Activated CD4-positive, alpha-beta memory T cell treated with anti-CD3 and anti-CD28 coated beads for 36 hours (primary cell): ENCODE measurements around the gene DCPS. TPM values are rescaled to one million over a fixed set of nuclear protein-coding genes. Genes with fewer than 3 reads are reported as not detected.

Experiments
- CTCF ChIA-PET: fragments of 350-600 bp; sonication (Branson Sonifier 250); formaldehyde crosslinking; loops from one replicate; lab custom pipeline; 2021; ENCODE audit warnings: antibody characterized with exemption, inconsistent platforms; lab: Charles Lee
- POLR2A ChIA-PET: fragments of 350-600 bp; sonication (Branson Sonifier 250); formaldehyde crosslinking; loops from one replicate; lab custom pipeline; 2021; ENCODE audit warnings: antibody characterized with exemption; lab: Charles Lee
- DNase-seq: peaks from one replicate; pipeline ENCODE4 v3.0.0-alpha.2; 2020
- H3K27ac Mint-ChIP-seq: one replicate; pipeline ENCODE4 v1.8.0; 2021; ENCODE audit warnings: mixed read lengths
- H3K27me3 Mint-ChIP-seq: one replicate; pipeline ENCODE4 v1.8.0; 2021; ENCODE audit warnings: mixed read lengths
- H3K36me3 Mint-ChIP-seq: one replicate; pipeline ENCODE4 v1.8.0; 2021; ENCODE audit warnings: mixed read lengths
- H3K4me1 Mint-ChIP-seq: one replicate; pipeline ENCODE4 v1.8.0; 2021; ENCODE audit warnings: low read depth, mixed read lengths
- H3K4me3 Mint-ChIP-seq: one replicate; pipeline ENCODE4 v1.8.0; 2021; ENCODE audit warnings: mild to moderate bottlenecking, mixed read lengths
- H3K9me3 Mint-ChIP-seq: one replicate; pipeline ENCODE4 v1.8.0; 2021; ENCODE audit warnings: mixed read lengths
- intact Hi-C: fragments of 100-400 bp; cut with micrococcal nuclease; formaldehyde crosslinking; loops from one replicate; pipeline ENCODE4 v1.15.1; 2023
- total RNA-seq, 2 experiments: library from RNA; stranded (reverse); gene quantifications; one replicate each; pipeline ENCODE4 v1.2.3, GENCODE V29; 2021

The DCPS gene
- total RNA-seq, 2 experiments from 2014 or later: 40.1 to 43.9 TPM

DNA sequence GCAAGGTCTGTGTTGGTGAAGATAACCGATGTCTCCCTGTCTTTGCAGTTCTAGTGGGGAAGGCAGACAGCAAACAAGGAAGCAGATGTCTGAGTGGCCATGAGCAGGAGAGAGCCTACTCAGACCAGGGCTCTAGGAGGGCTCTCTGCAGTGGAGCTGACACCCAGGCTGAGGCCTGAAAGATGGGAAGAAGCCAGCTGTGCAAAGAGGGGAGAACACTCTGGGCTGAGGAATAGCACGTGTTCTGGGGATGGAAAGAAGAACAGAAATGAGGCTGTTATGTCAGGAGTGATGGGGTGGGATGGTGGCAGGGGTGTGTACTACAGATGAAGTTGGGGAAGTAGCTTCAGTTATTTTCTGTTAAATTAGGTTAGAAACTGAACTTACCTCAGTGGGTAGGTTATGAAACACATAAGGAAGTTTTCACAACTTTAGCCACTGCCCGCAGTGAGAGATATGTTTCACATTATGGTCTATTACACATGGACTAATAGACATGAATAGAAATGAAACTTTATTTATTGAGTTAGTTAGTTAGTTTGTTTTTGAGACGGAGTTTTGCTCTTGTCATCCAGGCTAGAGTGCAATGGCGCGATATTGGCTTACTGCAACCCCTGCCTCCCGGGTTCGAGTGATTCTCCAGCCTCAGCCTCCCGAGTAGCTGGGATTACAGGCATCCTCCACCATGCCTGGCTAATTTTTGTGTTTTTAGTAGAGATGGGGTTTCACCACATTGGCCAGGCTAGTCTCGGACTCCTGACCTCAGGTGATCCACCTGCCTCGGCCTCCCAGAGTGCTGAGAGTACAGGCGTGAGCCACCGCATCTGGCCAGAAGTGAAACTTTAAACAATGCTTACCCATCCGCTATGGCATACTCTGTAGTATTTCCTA lies 7.8 kb downstream of the DCPS start:
- intact Hi-C loops: loop anchor here (2.0 to 5.0 kb wide), 2 partner anchors 21 to 106 kb away; no protein-coding TSS in a partner anchor
- POLR2A ChIA-PET: no interaction called here
- no peaks in the 10 kb centered on the region for H3K9me3 Mint-ChIP-seq
- no peak overlapping the region for H3K4me3 Mint-ChIP-seq
- no peak overlapping the region for H3K27ac Mint-ChIP-seq
- no peaks in the 10 kb centered on the region for H3K27me3 Mint-ChIP-seq
- no peak for DNase-seq
- CTCF ChIA-PET: interaction anchor here (0.8 to 6.5 kb wide), 13 partner anchors 8 to 217 kb away, joined by 3 to 91 read pairs (median 6); partner anchors contain the start of gene ST3GAL4
- peaks cover 40% of the 10 kb centered on the region for H3K36me3 Mint-ChIP-seq
- H3K4me1 Mint-ChIP-seq: peaks cover 17% of the 10 kb centered on the region

GRCh38 chr11:126312961-126313360 lies 9.1 kb downstream of the DCPS start:
- Mint-ChIP-seq H3K4me3 (no peak overlapping the region), H3K27me3 (no peaks in the 10 kb centered on the region), H3K27ac (no peak overlapping the region), H3K9me3 (no peaks in the 10 kb centered on the region), H3K4me1 (peaks cover 20% of the 10 kb centered on the region), H3K36me3 (peaks cover 39% of the 10 kb centered on the region)
- intact Hi-C loops: loop anchor here (5.0 kb wide), 1 partner anchor 104 kb away; no protein-coding TSS in a partner anchor
- DNase-seq: no peak
- POLR2A ChIA-PET: no interaction called here
- CTCF ChIA-PET: interaction anchor here (3.1 to 6.5 kb wide), 3 partner anchors 41 to 167 kb away, joined by 7 to 91 read pairs (median 26); partner anchors contain the start of gene ST3GAL4

- peaks cover 27% of the 10 kb centered on the region for H3K4me1 Mint-ChIP-seq
- H3K36me3 Mint-ChIP-seq: peaks cover 35% of the 10 kb centered on the region
- no peak overlapping the region for H3K4me3 Mint-ChIP-seq
- DNase-seq: no peak
- H3K27ac Mint-ChIP-seq: no peak overlapping the region
- H3K9me3 Mint-ChIP-seq: no peaks in the 10 kb centered on the region
- H3K27me3 Mint-ChIP-seq: no peaks in the 10 kb centered on the region
- CTCF ChIA-PET: no interaction called here
- intact Hi-C loops: loop anchor here (5.0 kb wide), 1 partner anchor 103 kb away; no protein-coding TSS in a partner anchor
- POLR2A ChIA-PET: no interaction called here
Observed at GRCh38 chr11:126313826-126314225, 10.0 kb downstream of the DCPS start.

DNA sequence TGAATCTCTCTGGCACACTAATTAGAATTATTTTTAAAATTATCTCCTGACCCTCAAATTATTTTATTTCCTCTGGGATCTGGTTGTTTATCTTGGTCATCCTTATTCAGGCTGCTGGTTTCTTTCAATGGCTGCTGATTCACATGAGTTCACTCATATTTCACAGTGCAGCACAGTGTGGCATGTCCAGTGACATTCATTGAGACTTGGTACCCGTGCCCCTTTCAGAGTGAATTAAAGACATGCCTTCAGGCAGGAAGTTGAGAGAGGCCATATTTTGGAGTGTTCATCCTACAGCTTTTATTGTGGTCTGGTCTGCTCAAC lies 13.5 kb downstream of the DCPS start:
- Mint-ChIP-seq H3K36me3 (peaks cover 33% of the 10 kb centered on the region), H3K4me1 (peaks cover 30% of the 10 kb centered on the region), H3K27ac (peak overlapping the region; percentile 75), H3K9me3 (no peaks in the 10 kb centered on the region), H3K4me3 (no peak overlapping the region), H3K27me3 (no peaks in the 10 kb centered on the region)
- ChIA-PET POLR2A (no interaction called here), CTCF (interaction anchor here (0.7 to 1.2 kb wide), 3 partner anchors 9 to 164 kb away, joined by 3 to 7 read pairs (median 3); no protein-coding TSS in a partner anchor)
- intact Hi-C loops: no loop called here
- no peak for DNase-seq

DNA sequence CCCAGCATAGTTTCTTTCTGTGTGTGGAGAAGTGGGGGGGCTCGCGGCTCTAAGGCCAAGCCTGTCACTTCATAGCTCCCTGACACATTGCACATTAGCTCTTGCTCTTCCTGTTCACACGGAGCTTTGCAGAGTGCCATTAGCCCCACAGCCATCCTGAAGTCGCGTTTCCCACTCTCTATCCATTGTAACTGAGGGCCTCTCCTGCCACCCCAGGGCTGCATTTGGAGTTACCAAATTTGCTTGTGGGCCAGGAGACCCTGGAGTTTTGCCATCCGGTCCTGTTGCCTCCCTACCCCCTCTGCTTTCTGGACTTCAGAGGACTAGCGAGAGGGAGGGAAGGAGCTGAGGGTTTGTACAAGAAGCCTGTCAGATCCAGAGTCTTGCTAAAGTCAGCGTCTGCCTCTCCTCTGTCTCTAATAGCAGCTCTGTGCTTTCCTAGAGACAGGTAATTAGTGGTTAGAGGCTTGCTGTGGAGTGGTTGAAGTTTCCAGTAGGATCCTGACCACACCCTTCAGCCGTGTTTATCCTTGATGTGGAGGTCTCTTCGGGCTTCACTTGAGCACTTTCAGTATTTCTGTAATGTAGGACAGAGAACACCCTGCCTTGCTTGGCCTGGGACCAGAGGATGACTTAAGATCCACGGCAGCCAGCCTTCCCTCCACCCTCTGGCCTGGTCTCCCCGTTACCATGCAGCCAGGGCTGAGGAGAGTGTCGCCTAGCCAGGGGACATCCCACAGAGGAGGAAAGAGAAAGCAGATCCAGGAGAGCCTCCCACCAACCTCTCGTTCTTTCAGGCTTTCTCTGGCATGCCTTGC lies 14.1 kb downstream of the DCPS start:
- intact Hi-C loops: loop anchor here (1.0 kb wide), 2 partner anchors 14 to 35 kb away; partner anchors contain the start of gene DCPS
- H3K4me3 Mint-ChIP-seq: peak overlapping the region; percentile 47
- DNase-seq: peak; percentile 54
- ChIA-PET POLR2A (interaction anchor here (1.0 kb wide), 1 partner anchor 38 kb away, joined by 3 read pairs; the partner anchor contains the start of gene ST3GAL4), CTCF (interaction anchor here (0.7 to 2.5 kb wide), 4 partner anchors 7 to 163 kb away, joined by 3 to 14 read pairs (median 5); no protein-coding TSS in a partner anchor)
- peaks cover 30% of the 10 kb centered on the region for H3K36me3 Mint-ChIP-seq
- H3K27ac Mint-ChIP-seq: peak overlapping the region; percentile 75
- peaks cover 30% of the 10 kb centered on the region for H3K4me1 Mint-ChIP-seq
- H3K9me3 Mint-ChIP-seq: no peaks in the 10 kb centered on the region
- no peaks in the 10 kb centered on the region for H3K27me3 Mint-ChIP-seq

DNA sequence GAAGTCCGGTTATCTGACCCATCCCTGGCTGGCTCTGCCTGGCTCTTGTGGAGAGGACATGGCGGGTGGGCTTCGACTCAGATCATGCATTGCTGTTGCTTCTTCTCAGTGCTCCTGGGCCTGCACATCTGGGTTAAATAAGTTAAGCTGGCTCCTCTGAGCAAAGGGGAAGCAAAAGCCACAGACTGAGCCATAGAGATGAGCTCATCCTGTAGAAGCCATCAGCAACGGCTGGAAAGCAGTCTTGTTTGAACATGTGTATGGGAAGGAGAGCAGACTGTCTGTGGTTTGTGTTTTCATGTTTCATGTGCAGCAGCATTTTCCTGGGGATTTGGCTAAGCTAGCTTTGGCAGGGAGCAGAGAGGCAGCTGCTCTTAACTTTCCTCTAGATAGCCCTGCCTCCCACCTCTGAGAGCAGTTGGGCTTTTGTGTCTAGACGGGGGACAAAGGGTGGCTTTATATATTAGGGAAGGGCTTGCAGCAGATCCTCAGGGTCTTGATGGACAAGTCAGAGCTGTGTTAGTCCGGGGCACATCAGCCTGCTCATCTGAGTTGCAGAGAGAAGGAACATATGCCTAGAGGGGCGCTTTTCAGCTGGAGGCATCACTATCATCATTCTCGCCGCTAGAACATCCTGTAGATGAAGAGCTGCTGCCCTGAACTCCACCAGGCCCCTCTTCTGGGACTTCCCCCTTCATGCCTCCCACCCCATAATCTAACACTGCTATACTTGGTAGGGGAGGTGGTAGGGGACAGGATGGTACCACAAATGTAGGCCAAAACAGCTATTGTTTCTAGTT lies 14.9 kb downstream of the DCPS start:
- peaks cover 28% of the 10 kb centered on the region for H3K36me3 Mint-ChIP-seq
- peak overlapping the region; percentile 75 for H3K27ac Mint-ChIP-seq
- H3K27me3 Mint-ChIP-seq: no peaks in the 10 kb centered on the region
- no peaks in the 10 kb centered on the region for H3K9me3 Mint-ChIP-seq
- POLR2A ChIA-PET: interaction anchor here (0.9 to 1.2 kb wide), 3 partner anchors 15 to 37 kb away, joined by 3 to 4 read pairs (median 3); partner anchors contain the start of genes DCPS and ST3GAL4
- no peak overlapping the region for H3K4me3 Mint-ChIP-seq
- CTCF ChIA-PET: interaction anchor here (0.9 to 2.5 kb wide), 3 partner anchors 8 to 162 kb away, joined by 3 to 14 read pairs (median 4); no protein-coding TSS in a partner anchor
- peaks cover 30% of the 10 kb centered on the region for H3K4me1 Mint-ChIP-seq
- peak; percentile 43 for DNase-seq
- intact Hi-C loops: loop anchor here (1.0 kb wide), 2 partner anchors 14 to 35 kb away; partner anchors contain the start of gene DCPS

- H3K4me1 Mint-ChIP-seq: peaks cover 30% of the 10 kb centered on the region
- H3K4me3 Mint-ChIP-seq: no peak overlapping the region
- H3K9me3 Mint-ChIP-seq: no peaks in the 10 kb centered on the region
- H3K27me3 Mint-ChIP-seq: no peaks in the 10 kb centered on the region
- no peak for DNase-seq
- ChIA-PET POLR2A (interaction anchor here (0.9 to 1.2 kb wide), 2 partner anchors 16 to 34 kb away, joined by 3 to 4 read pairs; partner anchors contain the start of gene DCPS), CTCF (interaction anchor here (0.9 to 2.5 kb wide), 2 partner anchors 9 to 161 kb away, joined by 4 to 14 read pairs; no protein-coding TSS in a partner anchor)
- intact Hi-C loops: no loop called here
- peaks cover 22% of the 10 kb centered on the region for H3K36me3 Mint-ChIP-seq
- H3K27ac Mint-ChIP-seq: no peak overlapping the region
Observed at GRCh38 chr11:126319374-126319740, 15.5 kb downstream of the DCPS start.

GRCh38 chr11:126322996-126323395 lies 19.1 kb downstream of the DCPS start:
- CTCF ChIA-PET: interaction anchor here (1.5 kb wide), 1 partner anchor 12 kb away, joined by 4 read pairs; no protein-coding TSS in a partner anchor
- no peak overlapping the region for H3K27ac Mint-ChIP-seq
- no peak for DNase-seq

DNA sequence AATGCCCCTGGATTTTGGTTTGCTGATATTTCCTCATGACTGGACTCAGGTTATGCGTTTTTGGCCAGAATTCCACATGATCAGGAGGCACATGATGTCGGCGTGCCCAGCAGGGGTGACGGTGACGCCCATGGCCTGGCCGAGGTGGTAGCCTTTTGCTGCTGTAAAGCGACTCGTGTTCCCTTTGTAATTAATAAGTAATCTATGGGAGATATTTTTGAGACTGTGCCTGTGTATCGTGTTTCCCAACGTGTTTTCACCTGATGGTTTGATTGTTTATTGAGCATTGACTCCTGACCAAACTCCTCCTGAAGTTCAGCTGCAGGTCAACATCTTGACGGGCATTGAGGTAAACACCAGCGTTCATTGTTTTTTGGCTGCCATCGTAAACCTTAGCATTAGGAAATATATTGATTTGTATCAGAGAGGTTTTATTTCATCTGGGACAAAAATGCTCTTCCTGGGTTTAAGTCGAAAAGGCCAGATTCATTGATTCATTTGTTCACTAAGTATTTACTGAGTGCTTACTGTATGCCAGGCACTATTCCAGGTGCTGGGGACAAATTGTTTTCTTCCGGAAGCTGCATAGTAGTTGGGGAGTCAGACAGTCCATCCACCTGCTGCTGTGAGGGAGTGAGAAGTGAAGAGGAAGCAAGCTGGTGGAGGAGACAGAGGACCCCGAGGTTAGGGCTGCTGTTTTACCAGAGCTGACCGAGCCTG lies 23.6 kb downstream of the DCPS start:
- Mint-ChIP-seq H3K27ac (no peak overlapping the region), H3K9me3 (no peaks in the 10 kb centered on the region), H3K4me3 (no peak overlapping the region), H3K36me3 (peaks cover 4% of the 10 kb centered on the region), H3K27me3 (no peaks in the 10 kb centered on the region), H3K4me1 (peaks cover 15% of the 10 kb centered on the region)
- ChIA-PET POLR2A (no interaction called here), CTCF (no interaction called here)
- DNase-seq: no peak
- intact Hi-C loops: no loop called here

More at GRCh38 chr11:126322996-126323395, 19.1 kb downstream of the DCPS start:
- POLR2A ChIA-PET: no interaction called here
- Mint-ChIP-seq H3K9me3 (no peaks in the 10 kb centered on the region), H3K27me3 (no peaks in the 10 kb centered on the region), H3K36me3 (peaks cover 7% of the 10 kb centered on the region), H3K4me1 (peaks cover 15% of the 10 kb centered on the region), H3K4me3 (no peak overlapping the region)
- intact Hi-C loops: no loop called here

DNA sequence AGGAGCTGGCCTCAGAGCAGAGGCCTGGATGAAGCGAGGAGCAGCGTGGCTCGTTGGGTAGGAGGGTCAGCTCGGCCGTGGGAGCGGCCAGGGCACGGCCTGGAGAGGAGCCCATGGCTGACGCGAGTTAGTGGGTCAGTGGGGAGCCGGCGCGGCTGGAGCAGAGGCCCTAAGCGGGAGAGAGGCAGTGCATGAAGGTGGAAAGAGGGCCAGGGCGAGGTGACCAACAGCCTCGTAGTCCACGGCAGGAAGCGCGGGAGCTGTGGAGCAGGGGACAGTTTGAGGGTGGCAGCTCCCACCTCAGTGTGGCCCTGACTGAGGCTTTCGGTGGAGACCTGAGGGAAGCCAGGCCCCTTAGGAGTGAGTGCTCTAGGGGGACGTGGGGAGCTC lies 24.1 kb downstream of the DCPS start:
- Mint-ChIP-seq H3K27me3 (no peaks in the 10 kb centered on the region), H3K4me1 (peaks cover 18% of the 10 kb centered on the region), H3K27ac (no peak overlapping the region), H3K9me3 (no peaks in the 10 kb centered on the region), H3K4me3 (no peak overlapping the region), H3K36me3 (peaks cover 4% of the 10 kb centered on the region)
- intact Hi-C loops: no loop called here
- CTCF ChIA-PET: no interaction called here
- no peak for DNase-seq
- POLR2A ChIA-PET: no interaction called here
